Embryonic facial prominence (tissue), 1 donor: Measurements from ENCODE around the gene CTDSP1.

Source experiments
- DNase-seq: peaks from one replicate; pipeline ENCODE4 v3.0.0-alpha.2; 2016; ENCODE audit errors: extremely low spot score

The CTDSP1 gene

GRCh38 chr2:218382785-218383184, 16.9 kb upstream of the CTDSP1 start:
- no peak for DNase-seq

GRCh38 chr2:218383892-218384519, 15.7 kb upstream of the CTDSP1 start:
- DNase-seq: no peak

GRCh38 chr2:218384975-218385374, 14.7 kb upstream of the CTDSP1 start:
- no peak for DNase-seq

GRCh38 chr2:218386505-218387368, 12.9 kb upstream of the CTDSP1 start:
- DNase-seq: no peak

GRCh38 chr2:218387369-218388194, 12.1 kb upstream of the CTDSP1 start:
- DNase-seq: peak; percentile 87

GRCh38 chr2:218389333-218390150, 10.1 kb upstream of the CTDSP1 start:
- no peak for DNase-seq

GRCh38 chr2:218391202-218391601, 8.5 kb upstream of the CTDSP1 start:
- no peak for DNase-seq

GRCh38 chr2:218392459-218392858, 7.2 kb upstream of the CTDSP1 start:
- DNase-seq: no peak

- DNase-seq: no peak
These were observed 6.7 kb upstream of the CTDSP1 start for GRCh38 chr2:218392891-218393462.

- no peak for DNase-seq
These were observed 5.8 kb upstream of the CTDSP1 start for GRCh38 chr2:218393750-218394290.

GRCh38 chr2:218394298-218395089, 5.2 kb upstream of the CTDSP1 start:
- DNase-seq: no peak

GRCh38 chr2:218395090-218395444, 4.6 kb upstream of the CTDSP1 start:
- no peak for DNase-seq

- no peak for DNase-seq
These were observed 4.2 kb upstream of the CTDSP1 start for GRCh38 chr2:218395456-218395825.

- peak; percentile 94 for DNase-seq
These were observed 3.6 kb upstream of the CTDSP1 start for GRCh38 chr2:218395826-218396687.

GRCh38 chr2:218396688-218397462, 2.8 kb upstream of the CTDSP1 start:
- DNase-seq: peak; percentile 58

- DNase-seq: no peak
These were observed 2.2 kb upstream of the CTDSP1 start for GRCh38 chr2:218397463-218397819.

- DNase-seq: peak; percentile 39
These were observed 1.7 kb upstream of the CTDSP1 start for GRCh38 chr2:218397820-218398436.
